ENCODE data around the gene ARHGAP29.

The ARHGAP29 gene

DNA sequence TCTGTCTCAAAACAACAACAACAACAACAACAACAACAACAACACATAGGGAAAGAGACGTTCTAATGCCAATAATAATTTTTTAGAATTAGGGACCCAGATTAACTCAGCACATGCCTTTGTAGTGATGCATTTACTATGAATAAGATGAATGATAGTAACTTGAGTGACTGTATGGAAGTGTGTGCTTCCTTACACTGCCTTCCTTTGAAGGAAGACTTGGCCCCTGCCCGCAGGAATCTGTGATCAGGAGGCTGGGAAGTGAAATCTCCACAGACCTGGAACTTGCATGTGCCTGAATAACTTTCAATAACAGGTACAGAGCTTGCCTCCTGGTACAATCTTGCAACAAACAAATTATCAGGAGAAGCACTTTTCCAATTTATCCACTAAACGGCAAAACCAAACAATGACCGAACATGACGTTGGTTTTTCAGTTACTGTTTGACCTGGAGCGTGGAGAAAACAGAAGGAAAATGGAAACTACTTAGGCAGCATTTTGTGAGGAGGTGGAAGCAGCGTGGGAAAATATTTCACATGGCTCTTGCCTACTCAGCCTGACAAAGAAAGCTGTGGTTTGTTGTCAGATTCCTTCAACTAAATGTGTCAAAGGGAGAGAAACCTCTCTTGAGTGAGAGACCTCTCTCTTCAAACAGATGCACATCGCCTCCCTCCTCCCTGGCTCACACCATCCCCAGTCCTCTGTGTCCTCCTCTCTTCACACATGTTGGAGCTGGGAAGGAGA, 106.4 kb downstream of the ARHGAP29 start:
- TF ChIP-seq FOXP2 (optimal IDR thresholded peaks at IDR 0.05; ENCODE audit: borderline replicate concordance, extremely low read depth, extremely low read length, insufficient read depth) (no peak), TAF1 (IDR thresholded peaks at IDR 0.05; ENCODE audit: borderline replicate concordance, insufficient read depth, low read length) (no peak), SIN3A (IDR thresholded peaks at IDR 0.05; ENCODE audit: borderline replicate concordance, insufficient read depth, low read length) (no peak), POLR2AphosphoS5 (IDR thresholded peaks at IDR 0.05; ENCODE audit: low read depth, low read length) (no peak)
- TF ChIP-seq, protein P1, sequence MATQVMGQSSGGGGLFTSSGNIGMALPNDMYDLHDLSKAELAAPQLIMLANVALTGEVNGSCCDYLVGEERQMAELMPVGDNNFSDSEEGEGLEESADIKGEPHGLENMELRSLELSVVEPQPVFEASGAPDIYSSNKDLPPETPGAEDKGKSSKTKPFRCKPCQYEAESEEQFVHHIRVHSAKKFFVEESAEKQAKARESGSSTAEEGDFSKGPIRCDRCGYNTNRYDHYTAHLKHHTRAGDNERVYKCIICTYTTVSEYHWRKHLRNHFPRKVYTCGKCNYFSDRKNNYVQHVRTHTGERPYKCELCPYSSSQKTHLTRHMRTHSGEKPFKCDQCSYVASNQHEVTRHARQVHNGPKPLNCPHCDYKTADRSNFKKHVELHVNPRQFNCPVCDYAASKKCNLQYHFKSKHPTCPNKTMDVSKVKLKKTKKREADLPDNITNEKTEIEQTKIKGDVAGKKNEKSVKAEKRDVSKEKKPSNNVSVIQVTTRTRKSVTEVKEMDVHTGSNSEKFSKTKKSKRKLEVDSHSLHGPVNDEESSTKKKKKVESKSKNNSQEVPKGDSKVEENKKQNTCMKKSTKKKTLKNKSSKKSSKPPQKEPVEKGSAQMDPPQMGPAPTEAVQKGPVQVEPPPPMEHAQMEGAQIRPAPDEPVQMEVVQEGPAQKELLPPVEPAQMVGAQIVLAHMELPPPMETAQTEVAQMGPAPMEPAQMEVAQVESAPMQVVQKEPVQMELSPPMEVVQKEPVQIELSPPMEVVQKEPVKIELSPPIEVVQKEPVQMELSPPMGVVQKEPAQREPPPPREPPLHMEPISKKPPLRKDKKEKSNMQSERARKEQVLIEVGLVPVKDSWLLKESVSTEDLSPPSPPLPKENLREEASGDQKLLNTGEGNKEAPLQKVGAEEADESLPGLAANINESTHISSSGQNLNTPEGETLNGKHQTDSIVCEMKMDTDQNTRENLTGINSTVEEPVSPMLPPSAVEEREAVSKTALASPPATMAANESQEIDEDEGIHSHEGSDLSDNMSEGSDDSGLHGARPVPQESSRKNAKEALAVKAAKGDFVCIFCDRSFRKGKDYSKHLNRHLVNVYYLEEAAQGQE (IDR thresholded peaks at IDR 0.05; ENCODE audit: insufficient read depth in 1 of 2, low read depth in 2 of 2, low read length in 2 of 2) = no peak

DNA sequence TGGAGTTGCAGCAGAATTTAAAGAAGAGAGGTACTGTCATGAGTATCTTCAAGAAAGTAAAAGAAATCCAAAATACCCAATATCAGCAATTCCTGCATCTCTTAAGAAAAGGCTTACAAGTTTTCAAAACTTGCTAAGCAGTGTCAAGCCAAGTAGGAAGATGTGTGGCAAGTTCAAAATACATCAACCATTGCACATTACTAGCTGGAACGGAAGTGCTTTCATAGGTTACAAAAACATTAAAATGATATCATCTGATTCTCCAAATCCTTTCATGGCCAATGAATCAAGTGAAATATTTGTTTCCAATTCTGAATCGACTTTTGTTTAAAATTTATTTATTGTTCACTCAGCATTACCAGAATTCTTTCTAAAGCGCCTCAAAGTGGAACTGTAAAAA, 110.7 kb downstream of the ARHGAP29 start:
- no peak for TF ChIP-seq SIN3A (IDR thresholded peaks at IDR 0.05; ENCODE audit: borderline replicate concordance, insufficient read depth, low read length)
- TF ChIP-seq TAF1 (IDR thresholded peaks at IDR 0.05; ENCODE audit: borderline replicate concordance, insufficient read depth, low read length) = no peak
- no peak for TF ChIP-seq FOXP2 (optimal IDR thresholded peaks at IDR 0.05; ENCODE audit: borderline replicate concordance, extremely low read depth, extremely low read length, insufficient read depth)
- TF ChIP-seq POLR2AphosphoS5 (IDR thresholded peaks at IDR 0.05; ENCODE audit: low read depth, low read length) = no peak
- TF ChIP-seq, protein P1 (IDR thresholded peaks at IDR 0.05; ENCODE audit: insufficient read depth in 1 of 2, low read depth in 2 of 2, low read length in 2 of 2) = no peak

DNA sequence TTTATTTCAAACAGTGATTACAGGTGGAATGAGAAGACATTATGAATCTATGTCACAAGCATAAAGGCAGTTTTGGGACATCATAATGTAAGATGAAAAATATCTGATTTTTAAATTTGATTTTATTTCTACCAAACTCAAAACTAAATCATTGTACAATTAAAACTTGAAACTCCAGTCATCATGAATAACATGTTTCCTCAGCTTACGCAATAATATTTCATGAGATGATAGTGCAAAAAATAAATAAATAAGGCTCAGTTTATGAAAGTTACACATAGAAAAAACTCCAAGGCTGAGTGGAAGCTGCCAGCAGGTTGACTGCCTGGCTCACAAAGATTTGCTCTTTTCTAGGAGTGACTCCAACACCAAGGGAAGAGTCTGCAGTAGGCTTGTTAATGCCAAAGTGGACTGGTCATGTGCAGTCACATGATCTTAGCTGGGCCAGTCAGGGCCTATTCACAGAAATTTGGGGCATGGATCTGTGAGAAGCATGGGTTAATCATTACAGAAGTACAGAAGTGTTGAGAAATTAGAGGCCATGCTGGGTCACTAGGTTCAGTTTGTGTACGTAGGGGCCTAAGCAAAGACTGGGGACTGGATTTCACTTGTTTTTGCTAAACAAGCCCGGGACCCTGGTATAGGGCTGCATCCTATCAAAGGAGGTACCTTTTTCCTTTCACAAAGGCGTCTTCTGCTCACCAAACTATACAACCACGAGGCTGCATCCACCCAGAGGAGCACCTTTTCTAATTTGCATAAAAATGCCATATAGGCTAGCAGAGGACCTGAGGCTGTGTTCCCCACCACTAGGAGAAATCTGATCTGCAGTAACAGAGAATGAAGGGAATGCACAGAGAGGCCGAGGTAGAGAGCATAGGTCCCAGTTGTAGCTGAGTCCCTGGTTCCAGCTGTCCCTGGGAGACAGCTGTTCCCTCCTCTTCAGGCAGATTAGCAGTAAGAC, 111.6 kb downstream of the ARHGAP29 start:
- TF ChIP-seq SIN3A (IDR thresholded peaks at IDR 0.05; ENCODE audit: borderline replicate concordance, insufficient read depth, low read length) (no peak), TAF1 (IDR thresholded peaks at IDR 0.05; ENCODE audit: borderline replicate concordance, insufficient read depth, low read length) (no peak), POLR2AphosphoS5 (IDR thresholded peaks at IDR 0.05; ENCODE audit: low read depth, low read length) (no peak), FOXP2 (optimal IDR thresholded peaks at IDR 0.05; ENCODE audit: borderline replicate concordance, extremely low read depth, extremely low read length, insufficient read depth) (no peak)
- TF ChIP-seq, protein P1 (IDR thresholded peaks at IDR 0.05; ENCODE audit: insufficient read depth in 1 of 2, low read depth in 2 of 2, low read length in 2 of 2) = no peak

DNA sequence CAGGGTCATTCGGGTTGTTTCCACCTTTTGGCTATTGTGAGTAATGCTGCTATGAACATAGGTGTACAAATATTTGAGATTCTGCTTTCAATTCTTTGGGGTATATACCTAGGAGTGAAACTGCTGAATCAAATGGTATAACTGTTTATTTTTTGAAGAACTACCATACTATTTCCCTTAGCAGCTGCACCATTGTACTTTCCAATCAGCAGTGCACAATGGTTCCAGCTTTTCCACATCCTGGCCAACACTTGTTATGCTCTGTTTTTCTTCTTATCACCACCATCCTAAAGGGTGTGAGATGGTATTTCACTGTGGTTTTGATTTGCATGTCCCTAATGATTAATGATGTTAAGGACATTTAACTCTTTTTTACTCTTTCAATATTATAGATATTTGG, 112.8 kb downstream of the ARHGAP29 start:
- TF ChIP-seq FOXP2 (optimal IDR thresholded peaks at IDR 0.05; ENCODE audit: borderline replicate concordance, extremely low read depth, extremely low read length, insufficient read depth) (no peak), TAF1 (IDR thresholded peaks at IDR 0.05; ENCODE audit: borderline replicate concordance, insufficient read depth, low read length) (no peak), POLR2AphosphoS5 (IDR thresholded peaks at IDR 0.05; ENCODE audit: low read depth, low read length) (no peak), SIN3A (IDR thresholded peaks at IDR 0.05; ENCODE audit: borderline replicate concordance, insufficient read depth, low read length) (no peak)
- TF ChIP-seq, protein P1 (IDR thresholded peaks at IDR 0.05; ENCODE audit: insufficient read depth in 1 of 2, low read depth in 2 of 2, low read length in 2 of 2) = no peak

All from PFSK-1 (cell line).